Brain pericyte (primary cell): ENCODE data around the gene MEF2C.
"Not testable (repeated sequence)": the region's sequence is repeated elsewhere in the genome, so short reads cannot be mapped to it uniquely, and the experiment has no call there.

Experiments used
- DNase-seq: peaks from one replicate; pipeline ENCODE4 v3.0.0-alpha.2; 2012; ENCODE audit warnings: low read depth, low spot score

MEF2C gene

DNA sequence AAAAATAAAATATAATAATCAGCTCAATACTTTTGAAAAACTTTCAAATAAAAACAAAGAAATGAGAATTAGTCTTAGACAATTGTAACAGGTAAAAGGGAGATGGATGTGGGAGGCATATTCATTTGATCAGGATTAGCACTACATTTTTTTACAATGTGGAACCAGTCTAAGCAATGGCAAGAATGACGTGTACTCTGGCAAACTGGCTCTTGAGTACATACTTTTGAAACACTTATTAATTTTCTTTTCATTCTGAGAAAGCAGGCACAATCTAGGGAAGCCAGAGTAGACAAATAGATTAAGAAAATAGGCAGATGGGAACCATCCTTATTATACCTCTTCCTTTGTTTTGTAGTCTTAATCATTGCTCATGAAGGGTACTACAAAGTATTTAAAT lies 79.7 kb downstream of the MEF2C start:
- no peak for DNase-seq

DNA sequence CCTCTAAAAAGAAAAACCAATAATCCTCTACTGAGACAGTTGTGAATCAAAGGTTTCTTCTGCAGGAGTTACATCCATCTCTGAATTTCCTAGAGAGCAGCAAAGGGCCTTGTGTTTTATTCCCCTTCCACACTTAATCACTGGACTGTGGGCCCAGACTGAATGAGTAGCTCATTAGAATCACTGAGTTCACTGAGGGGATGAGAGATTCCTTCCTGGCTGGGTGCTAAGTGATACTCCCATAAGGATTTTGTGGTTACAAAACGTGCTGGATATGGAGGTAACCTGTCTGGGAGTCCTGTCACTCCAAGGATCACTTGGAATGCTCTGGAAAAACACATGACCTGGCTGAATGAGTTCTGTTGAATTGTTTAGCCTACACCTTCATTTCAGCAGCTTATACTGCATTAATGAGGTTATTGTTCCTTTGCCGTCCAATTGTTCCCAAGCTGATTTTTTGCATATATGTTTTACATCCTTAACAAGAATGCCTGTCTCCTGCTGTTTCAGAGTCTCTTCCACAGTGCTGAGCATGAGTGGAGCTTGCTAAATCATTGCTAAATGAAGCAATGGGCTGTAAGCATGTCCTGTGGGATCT lies 82.9 kb downstream of the MEF2C start:
- DNase-seq: no peak

GRCh38 chr5:88798933-88799332 lies 84.1 kb downstream of the MEF2C start:
- not testable (repeated sequence) for DNase-seq

DNA sequence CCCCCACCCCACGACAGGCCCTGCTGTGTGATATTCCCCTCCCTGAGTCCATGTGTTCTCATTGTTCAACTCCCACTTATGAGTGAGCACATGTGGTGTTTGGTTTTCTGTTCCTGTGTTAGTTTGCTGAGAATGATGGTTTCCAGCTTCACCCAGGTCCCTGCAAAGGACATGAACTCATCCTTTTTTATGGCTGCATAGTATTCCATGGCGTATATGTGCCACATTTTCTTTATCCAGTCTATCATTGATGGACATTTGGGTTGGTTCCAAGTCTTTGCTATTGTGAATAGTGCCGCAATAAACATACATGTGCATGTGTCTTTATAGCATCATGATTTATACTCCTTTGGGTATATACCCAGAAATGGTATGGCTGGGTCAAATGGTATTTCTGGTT lies 89.2 kb downstream of the MEF2C start:
- not testable (repeated sequence) for DNase-seq

DNA sequence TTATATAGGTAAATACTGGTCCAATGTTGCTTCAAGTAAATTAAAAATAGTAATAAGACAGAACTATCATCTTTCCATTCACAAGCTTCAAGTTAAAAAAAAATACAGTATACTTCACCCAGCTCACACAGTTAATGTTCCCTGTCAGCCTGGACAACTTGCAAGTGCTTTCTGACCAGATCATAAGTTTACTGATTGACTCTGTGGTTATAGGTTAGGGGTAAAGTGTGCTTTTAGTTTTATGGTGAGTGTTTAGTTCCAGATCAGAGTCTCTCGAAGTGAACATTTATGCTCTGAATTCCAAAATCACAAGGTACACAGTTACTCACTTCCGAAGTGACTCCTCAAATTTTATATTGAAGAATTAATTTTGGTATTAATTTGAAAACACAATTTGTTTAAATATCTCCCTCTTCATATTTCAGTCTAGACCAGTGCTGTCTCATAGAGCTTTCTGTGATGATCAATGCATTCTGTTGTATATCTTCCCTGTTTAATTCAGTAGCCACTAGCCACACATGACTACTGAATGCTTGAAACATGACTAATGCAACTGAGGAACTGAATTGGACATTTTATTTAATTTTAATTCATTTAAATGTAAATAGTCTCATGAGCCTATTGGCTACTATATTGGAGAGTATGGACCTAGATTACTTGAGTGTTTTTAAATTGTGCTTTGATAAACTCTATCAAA lies 90.7 kb downstream of the MEF2C start:
- DNase-seq: no peak

- DNase-seq: no peak
These were observed 95.1 kb downstream of the MEF2C start for GRCh38 chr5:88787856-88788255.

GRCh38 chr5:88786789-88787188 lies 96.2 kb downstream of the MEF2C start:
- no peak for DNase-seq

DNA sequence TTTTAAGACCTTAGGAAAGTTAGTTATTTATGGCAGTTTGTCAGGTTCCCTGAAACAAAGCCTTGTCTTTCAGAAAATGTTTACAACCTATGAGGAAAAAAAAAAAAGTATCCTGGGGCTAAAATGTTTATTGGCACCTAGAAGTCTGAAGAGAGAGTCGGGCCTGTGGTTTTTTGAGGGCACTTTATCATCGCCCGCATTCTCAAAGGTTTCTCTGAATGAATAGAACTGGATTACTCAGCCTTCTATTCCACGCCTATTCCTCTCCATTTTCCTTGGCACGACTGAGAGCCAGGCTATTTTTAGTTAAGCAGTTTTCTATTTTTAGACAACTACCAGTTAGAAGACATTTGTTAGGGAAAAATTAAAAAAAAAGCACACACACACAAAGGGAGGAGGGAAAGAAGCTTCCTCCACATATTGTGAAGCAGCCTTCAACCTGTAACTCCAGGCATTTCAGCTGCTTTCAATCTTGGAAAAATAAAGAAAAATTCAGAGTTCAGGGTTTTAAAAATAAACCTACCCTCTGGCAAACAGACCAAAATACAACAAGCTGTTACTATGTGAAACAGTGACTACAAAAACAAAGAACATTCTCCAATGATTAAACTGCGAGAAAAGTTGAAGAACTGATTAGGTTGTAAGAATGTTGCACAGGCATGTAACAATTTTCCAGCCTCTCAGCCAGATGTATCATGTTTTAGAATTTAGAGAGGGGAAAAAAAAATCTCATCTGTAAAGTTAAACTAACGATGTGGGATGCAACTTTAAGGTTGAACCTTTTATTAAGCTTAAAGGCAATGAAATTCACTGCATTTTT lies 97.0 kb downstream of the MEF2C start:
- peak; percentile 62 for DNase-seq

DNA sequence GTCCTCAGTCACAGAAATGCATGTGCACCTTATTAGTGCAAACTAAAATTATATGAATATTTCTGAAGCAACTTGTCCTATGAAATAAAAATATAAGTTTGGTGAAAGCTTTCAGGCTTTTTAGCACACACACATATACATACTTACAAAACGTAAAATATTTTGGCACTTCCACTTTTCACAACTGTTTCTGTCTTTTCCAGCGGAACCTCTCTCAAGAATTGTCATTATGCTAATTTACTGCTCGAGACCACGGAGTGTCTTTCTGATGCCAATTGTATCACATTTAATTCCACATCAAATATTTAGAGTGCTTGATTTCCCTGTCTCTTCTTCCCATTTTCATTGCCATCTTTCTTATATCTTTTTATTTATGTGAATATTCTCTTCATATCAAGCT lies 100.4 kb downstream of the MEF2C start:
- no peak for DNase-seq

DNA sequence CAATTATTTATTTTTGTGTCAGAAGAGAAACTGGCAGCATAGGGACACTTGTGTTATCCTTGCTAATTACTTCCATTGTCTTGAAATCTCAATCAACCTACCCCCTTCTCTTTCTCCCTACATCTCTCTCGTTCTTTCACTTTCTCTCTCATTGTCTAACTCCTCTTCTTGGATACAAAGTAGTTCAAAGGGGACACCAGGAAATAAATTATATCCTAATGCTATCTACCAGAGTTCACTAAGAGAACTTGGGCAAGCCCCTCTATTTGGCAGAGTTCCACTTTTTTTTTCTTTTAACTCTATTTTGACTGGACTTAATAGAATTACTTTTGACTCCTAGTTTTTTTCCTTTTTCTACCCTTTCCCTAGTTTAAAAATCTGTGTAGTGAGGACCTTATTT lies 102.2 kb downstream of the MEF2C start:
- DNase-seq: no peak

DNA sequence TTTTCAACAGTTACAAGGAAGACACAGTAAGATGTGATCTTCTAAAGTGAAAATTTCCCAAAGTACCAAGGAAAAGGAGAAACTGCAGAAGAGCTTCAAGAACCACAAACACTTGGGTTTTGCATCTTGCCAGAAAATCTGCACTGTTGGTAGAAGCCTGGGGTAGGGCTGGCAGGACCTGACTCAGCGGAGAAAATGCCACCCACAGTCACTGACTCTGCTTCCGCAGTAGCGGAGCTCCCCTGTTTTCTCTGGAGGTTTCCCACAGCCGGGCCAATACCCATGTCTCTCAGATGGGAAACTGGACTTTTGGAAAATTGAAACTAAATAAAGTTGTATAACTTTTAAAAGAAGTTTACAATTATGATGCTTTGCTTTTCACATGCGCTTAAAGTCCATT lies 104.2 kb downstream of the MEF2C start:
- no peak for DNase-seq

DNA sequence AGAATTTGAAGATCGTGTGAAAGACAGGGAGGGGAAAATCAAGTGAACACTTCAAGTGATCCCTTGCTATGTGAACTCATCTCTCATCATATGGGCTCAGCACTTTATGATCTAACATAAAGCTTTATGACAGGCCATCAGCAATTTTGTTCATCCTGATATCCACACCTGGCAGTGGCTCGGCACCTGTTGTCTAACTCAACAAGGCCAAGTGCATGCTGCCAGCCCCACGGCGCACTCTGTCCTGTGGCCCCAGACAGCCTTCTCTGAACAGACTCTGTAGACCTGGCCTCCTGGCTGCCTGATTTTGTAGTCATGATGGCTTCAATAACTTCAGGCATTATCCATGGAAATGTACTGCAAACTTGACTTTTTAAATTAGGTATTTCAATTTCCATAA lies 106.3 kb downstream of the MEF2C start:
- no peak for DNase-seq

DNA sequence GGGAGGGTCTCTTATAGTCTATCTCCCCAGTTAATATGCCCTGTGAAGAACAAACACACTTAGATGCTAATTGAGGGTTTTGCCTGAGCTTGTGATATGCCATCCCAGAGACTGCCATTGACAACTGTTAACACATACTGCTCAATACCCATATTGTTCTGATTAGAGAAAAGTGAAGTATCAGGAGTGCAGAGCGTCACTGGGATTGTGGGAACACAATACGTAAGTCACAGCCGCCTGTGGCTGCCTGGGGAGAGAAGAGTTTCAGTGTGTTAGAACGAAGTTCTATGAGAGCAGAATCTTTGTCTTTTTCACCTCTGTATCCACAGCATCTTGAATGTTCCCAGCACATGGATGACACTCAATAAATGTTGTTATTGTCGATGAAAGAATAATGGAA lies 110.2 kb downstream of the MEF2C start:
- no peak for DNase-seq

GRCh38 chr5:88772047-88772446 lies 110.9 kb downstream of the MEF2C start:
- no peak for DNase-seq

- DNase-seq: no peak
These were observed 112.4 kb downstream of the MEF2C start for GRCh38 chr5:88770276-88771257.

DNA sequence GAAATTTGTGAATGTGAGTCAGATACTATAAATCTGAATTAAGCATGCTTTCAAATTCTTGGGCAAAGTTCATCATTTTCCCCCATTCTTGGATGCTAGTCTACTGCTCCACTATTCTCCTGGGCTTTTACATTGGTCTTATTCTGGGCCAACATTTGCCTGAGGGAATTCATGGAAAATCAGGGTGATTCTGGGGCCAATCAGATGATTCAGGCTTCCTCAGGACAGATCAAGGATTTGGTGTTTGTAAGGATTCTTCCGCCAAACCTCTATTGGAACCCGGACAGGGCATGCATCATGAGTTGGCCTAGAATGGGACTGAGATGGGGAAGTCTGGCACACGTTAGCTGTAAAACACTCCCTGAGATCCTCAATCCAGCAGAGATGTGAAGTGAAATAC lies 113.8 kb downstream of the MEF2C start:
- no peak for DNase-seq

GRCh38 chr5:88768411-88768810 lies 114.6 kb downstream of the MEF2C start:
- DNase-seq: no peak

- no peak for DNase-seq
These were observed 117.2 kb downstream of the MEF2C start for GRCh38 chr5:88765798-88766197.

DNA sequence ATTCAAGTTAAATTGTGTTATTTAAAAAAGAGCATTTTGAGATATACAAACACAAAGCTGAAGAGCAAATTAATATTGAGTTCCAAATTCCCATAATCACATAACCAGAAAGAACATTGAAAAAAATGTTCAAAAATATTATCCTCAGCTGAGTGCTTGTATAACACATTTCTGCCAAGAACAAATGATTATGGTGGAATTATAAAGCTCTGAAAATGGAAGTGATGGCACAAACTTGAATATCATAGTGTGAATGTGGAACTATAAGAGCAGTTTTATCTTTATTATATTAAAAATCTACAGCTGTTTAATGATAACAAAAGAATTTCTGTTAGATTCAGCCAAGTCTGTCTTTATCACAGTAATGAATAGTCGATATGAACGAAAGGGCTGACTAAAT lies 117.8 kb downstream of the MEF2C start:
- DNase-seq: no peak

DNA sequence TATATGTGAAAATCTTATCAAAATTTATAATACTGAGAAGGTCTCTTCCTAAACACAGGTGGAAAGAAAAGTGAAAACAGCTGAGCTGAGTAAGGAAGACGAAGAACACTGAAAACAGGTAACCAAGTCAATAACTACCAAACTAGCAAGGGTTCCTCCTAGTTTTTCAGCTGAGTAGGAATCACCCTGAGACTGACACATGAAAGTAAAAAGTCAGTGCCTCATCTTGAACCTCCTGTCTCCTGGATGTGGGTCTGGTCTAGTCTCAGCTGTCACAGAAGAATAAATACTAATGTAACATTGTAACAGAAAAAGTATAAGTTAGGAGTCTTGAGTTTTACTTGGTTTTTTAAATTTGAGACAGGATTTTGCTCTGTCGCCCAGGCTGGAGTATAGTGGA lies 121.0 kb downstream of the MEF2C start:
- DNase-seq: no peak

DNA sequence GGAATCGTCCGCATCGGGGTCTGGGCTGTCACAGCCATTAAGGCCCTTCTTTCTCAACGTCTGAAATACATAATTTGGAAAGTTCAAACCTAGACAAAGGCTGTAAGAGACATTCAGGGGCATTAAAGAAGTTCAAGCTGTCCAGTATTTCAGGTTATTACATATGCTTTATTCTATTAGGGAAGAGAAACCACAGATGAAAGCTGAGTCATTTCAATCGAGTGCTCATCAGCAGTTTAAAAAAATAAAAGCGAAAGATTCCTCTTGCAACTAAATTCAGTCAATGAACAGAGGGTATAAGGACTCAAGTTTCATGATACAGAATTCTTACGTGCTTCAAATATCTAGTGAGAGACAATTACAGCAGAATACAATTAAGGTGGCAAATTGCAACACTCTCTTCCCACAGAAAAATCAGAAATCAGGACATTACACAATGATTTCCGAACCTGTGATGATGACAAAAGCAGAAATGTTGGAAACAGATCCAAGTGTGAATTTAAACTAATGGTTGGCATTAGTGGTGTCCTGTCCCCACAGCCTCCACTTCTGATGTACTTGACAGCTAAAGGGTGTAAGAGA lies 121.6 kb downstream of the MEF2C start:
- no peak for DNase-seq
